Measurements from ENCODE around the gene CDK5R2.

Gene CDK5R2

DNA sequence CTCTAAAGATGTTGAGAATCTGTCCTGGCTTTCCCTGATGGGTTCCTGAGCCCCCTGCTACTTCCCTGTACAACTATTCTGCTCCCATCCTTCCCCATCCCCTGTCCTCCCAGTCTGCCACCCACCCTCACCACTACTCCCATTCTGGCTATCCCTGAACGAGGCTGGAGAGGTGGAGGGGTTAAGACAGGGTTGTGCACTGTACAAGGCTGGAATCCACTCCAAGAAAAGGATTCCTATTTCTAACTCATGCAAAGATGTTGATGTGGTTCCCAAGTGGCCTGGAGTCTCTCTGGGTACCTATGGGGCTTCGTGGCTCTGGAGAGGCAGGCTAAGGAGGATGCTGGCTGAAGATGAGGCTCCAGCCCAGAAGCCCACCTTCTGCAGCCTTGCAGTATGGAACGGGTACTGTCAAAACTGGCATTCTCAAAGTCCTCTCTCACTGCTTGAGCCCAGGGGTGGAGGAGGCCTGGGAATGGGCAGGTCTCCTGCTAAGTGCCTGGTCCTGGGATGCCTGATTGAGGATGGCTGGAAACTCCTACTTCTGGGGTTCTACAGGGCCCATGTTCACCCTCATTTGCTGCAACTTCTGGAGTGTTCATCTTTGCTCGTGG is 26.8 kb downstream of the CDK5R2 start:
- no peak for DNase-seq
- H3K27me3 ChIP-seq (replicated peaks in 2 of 5; ENCODE audit: control insufficient read depth in 4 of 5, insufficient read depth in 5 of 5, low read length in 4 of 5): peaks cover 0 to 100% (median 59%) of the 10 kb centered on the region in 5 experiments
- no peaks in the 10 kb centered on the region for H3K9me3 ChIP-seq (ENCODE audit: control extremely low read depth in 1 of 5, control insufficient read depth in 4 of 5, insufficient read depth in 2 of 5, low read depth in 1 of 5, low read length in 4 of 5)
- H3K4me1 ChIP-seq (ENCODE audit: control extremely low read depth in 1 of 4, control insufficient read depth in 4 of 4, insufficient read depth in 4 of 4, low read length in 3 of 4): peaks cover 0 to 38% (median 20%) of the 10 kb centered on the region in 4 experiments
- no peak overlapping the region for H3K27ac ChIP-seq (ENCODE audit: insufficient read depth in 1 of 2, low read depth in 1 of 2, low read length in 2 of 2, poor library complexity in 1 of 2, severe bottlenecking in 2 of 2)
- no peak overlapping the region for H3K4me3 ChIP-seq (ENCODE audit: control insufficient read depth in 1 of 7, extremely low read depth in 1 of 7, insufficient read depth in 4 of 7, low read depth in 2 of 7, low read length in 6 of 7)
- 88% methylated on average over 2 of the region's 4 CpGs for WGBS (ENCODE audit: insufficient coverage)
- H3K36me3 ChIP-seq (ENCODE audit: control insufficient read depth in 4 of 4, insufficient read depth in 4 of 4, low read length in 3 of 4): no peaks in the 10 kb centered on the region
- ChIA-PET POLR2A (no interaction called here), CTCF (no interaction called here)

DNA sequence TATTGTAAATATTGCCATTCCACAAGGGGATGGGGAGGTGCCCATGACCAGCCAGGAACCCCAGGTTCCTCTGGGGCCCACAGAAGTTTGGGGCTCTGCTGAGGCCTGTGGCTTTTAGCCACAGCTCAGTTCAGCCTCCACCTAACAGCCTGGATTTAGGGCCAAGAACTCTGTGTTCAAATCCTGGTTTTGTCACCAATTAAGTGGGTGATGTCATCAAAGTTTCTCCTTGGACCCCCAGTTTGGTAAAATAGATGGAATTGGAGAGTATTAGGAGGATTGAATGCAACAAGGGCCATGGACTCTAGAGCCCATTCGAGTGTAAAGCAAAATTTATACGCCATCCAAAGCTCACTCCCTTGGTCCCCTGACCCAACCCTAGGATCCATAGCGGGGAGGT is 28.7 kb downstream of the CDK5R2 start:
- Histone ChIP-seq H3K27me3 (replicated peaks in 2 of 5; ENCODE audit: control insufficient read depth in 4 of 5, insufficient read depth in 5 of 5, low read length in 4 of 5) (peaks cover 0 to 100% (median 63%) of the 10 kb centered on the region in 5 experiments), H3K27ac (ENCODE audit: insufficient read depth in 1 of 2, low read depth in 1 of 2, low read length in 2 of 2, poor library complexity in 1 of 2, severe bottlenecking in 2 of 2) (no peak overlapping the region), H3K4me1 (ENCODE audit: control extremely low read depth in 1 of 4, control insufficient read depth in 4 of 4, insufficient read depth in 4 of 4, low read length in 3 of 4) (peaks cover 0 to 28% (median 14%) of the 10 kb centered on the region in 4 experiments), H3K4me3 (ENCODE audit: control insufficient read depth in 1 of 7, extremely low read depth in 1 of 7, insufficient read depth in 4 of 7, low read depth in 2 of 7, low read length in 6 of 7) (no peak overlapping the region), H3K36me3 (ENCODE audit: control insufficient read depth in 4 of 4, insufficient read depth in 4 of 4, low read length in 3 of 4) (no peaks in the 10 kb centered on the region), H3K9me3 (ENCODE audit: control extremely low read depth in 1 of 5, control insufficient read depth in 4 of 5, insufficient read depth in 2 of 5, low read depth in 1 of 5, low read length in 4 of 5) (no peaks in the 10 kb centered on the region)
- WGBS (ENCODE audit: insufficient coverage): 92% methylated on average over 2 of the region's 3 CpGs
- DNase-seq: no peak
- ChIA-PET CTCF (interaction anchor here (1.0 to 3.4 kb wide), 4 partner anchors 8 to 143 kb away, joined by 3 to 17 read pairs (median 9); no protein-coding TSS in a partner anchor), POLR2A (no interaction called here)

DNA sequence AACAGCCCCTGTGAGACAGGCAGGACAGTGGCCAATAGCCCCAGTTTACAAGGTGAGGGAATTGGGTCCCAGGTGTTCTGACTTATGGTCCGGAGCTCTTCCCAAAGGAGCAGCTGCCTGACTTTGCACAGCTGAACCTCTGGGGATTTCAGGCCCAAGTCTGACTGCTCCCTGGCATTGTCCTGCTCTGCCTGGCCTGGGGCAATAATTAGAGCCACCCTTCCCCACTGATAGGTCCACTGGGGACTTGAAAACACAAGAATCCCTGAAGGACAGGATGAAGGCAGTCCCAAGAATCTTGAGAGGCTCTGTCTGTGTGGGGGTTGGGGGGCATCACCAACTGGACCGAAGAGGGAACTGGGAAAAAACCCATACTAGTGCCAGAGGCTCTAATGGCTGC is 29.2 kb downstream of the CDK5R2 start:
- Histone ChIP-seq H3K4me1 (ENCODE audit: control extremely low read depth in 1 of 4, control insufficient read depth in 4 of 4, insufficient read depth in 4 of 4, low read length in 3 of 4) (peaks cover 0 to 31% (median 18%) of the 10 kb centered on the region in 4 experiments), H3K27ac (ENCODE audit: insufficient read depth in 1 of 2, low read depth in 1 of 2, low read length in 2 of 2, poor library complexity in 1 of 2, severe bottlenecking in 2 of 2) (no peak overlapping the region), H3K27me3 (replicated peaks in 2 of 5; ENCODE audit: control insufficient read depth in 4 of 5, insufficient read depth in 5 of 5, low read length in 4 of 5) (peaks cover 0 to 100% (median 59%) of the 10 kb centered on the region in 5 experiments), H3K4me3 (ENCODE audit: control insufficient read depth in 1 of 7, extremely low read depth in 1 of 7, insufficient read depth in 4 of 7, low read depth in 2 of 7, low read length in 6 of 7) (no peak overlapping the region), H3K36me3 (ENCODE audit: control insufficient read depth in 4 of 4, insufficient read depth in 4 of 4, low read length in 3 of 4) (no peaks in the 10 kb centered on the region), H3K9me3 (ENCODE audit: control extremely low read depth in 1 of 5, control insufficient read depth in 4 of 5, insufficient read depth in 2 of 5, low read depth in 1 of 5, low read length in 4 of 5) (no peaks in the 10 kb centered on the region)
- WGBS (ENCODE audit: insufficient coverage): 31% methylated on average over 2 of the region's 2 CpGs
- DNase-seq: no peak
- CTCF ChIA-PET: interaction anchor here (0.7 to 3.4 kb wide), 6 partner anchors 8 to 143 kb away, joined by 3 to 17 read pairs (median 5); no protein-coding TSS in a partner anchor
- POLR2A ChIA-PET: no interaction called here

DNA sequence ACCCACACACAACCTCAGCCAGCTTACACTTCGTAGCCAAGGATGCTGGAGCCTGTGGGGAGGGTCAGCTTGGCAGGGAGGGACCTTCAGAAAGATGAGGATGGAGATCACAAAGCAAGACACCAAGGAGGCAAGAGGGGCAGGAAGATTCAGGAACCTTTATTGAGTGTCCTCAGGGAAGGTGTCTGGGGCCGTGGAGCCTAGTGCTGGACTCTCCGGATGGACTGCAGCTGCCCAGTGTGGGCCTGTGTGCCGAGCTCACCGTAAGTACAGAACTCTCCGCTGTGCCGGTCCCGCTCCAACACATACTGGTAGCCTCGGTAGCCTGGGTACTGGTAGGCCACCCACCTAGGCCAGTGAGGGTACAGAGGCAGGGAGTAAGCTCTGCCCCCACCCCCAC is 30.6 kb downstream of the CDK5R2 start:
- H3K27me3 ChIP-seq (replicated peaks in 2 of 5; ENCODE audit: control insufficient read depth in 4 of 5, insufficient read depth in 5 of 5, low read length in 4 of 5): peaks cover 4 to 100% (median 60%) of the 10 kb centered on the region in 5 experiments
- no peak overlapping the region for H3K4me3 ChIP-seq (ENCODE audit: control insufficient read depth in 1 of 7, extremely low read depth in 1 of 7, insufficient read depth in 4 of 7, low read depth in 2 of 7, low read length in 6 of 7)
- ChIA-PET POLR2A (no interaction called here), CTCF (interaction anchor here (0.7 to 3.4 kb wide), 7 partner anchors 10 to 131 kb away, joined by 3 to 17 read pairs (median 3); no protein-coding TSS in a partner anchor)
- WGBS (ENCODE audit: insufficient coverage): 21% methylated on average over 5 of the region's 9 CpGs
- H3K27ac ChIP-seq (ENCODE audit: insufficient read depth in 1 of 2, low read depth in 1 of 2, low read length in 2 of 2, poor library complexity in 1 of 2, severe bottlenecking in 2 of 2): no peak overlapping the region
- no peak for DNase-seq
- no peaks in the 10 kb centered on the region for H3K9me3 ChIP-seq (ENCODE audit: control extremely low read depth in 1 of 5, control insufficient read depth in 4 of 5, insufficient read depth in 2 of 5, low read depth in 1 of 5, low read length in 4 of 5)
- peaks cover 0 to 23% (median 15%) of the 10 kb centered on the region in 4 experiments for H3K4me1 ChIP-seq (ENCODE audit: control extremely low read depth in 1 of 4, control insufficient read depth in 4 of 4, insufficient read depth in 4 of 4, low read length in 3 of 4)
- H3K36me3 ChIP-seq (ENCODE audit: control insufficient read depth in 4 of 4, insufficient read depth in 4 of 4, low read length in 3 of 4): no peaks in the 10 kb centered on the region

DNA sequence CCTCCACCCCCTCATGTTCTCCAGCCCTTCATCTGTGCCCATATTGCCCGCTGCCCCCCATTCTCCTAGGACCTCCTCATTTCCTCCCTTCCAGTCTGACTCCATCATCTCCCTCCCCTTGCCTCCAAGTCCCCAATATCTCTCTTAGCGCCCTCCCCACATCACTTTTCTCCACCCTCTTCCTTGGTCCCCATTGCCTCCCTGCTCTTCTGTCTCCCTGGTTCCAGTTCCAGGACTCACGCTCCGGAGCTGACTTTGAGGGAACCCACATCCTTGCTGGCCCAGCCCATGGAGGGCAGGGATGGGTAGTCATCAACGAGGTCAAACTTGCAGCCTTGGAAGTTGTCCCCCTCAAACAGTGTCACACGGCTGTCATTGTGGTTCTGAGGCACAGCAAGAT is 31.1 kb downstream of the CDK5R2 start:
- WGBS (ENCODE audit: insufficient coverage): 4% methylated on average over 5 of the region's 6 CpGs
- CTCF ChIA-PET: interaction anchor here (0.9 to 3.4 kb wide), 5 partner anchors 10 to 131 kb away, joined by 3 to 17 read pairs (median 3); no protein-coding TSS in a partner anchor
- POLR2A ChIA-PET: no interaction called here

DNA sequence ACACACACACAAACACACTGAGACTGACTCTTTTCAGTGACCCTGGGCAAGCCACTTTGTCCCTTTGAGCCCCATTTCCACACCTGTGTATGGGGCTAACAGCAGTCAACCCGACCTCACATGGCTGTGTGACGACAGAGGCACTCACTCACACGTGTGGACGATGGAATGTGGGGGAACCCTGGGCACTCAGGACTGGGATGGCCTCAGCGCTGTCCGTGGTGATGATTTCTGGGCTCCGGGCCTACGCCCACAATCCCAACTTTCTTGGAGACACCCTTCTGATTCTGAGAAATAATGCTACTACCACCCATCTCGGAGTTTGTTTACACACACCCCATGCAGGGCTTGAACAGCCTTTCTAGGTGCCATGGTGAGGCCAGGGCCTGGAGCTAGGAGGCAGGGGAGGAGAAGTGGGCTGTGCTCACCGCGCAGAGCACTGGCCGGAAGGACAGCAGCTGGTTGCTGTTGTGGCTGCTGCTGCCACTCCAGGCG is 32.3 kb downstream of the CDK5R2 start:
- Histone ChIP-seq H3K27ac (ENCODE audit: insufficient read depth in 1 of 2, low read depth in 1 of 2, low read length in 2 of 2, poor library complexity in 1 of 2, severe bottlenecking in 2 of 2) (no peak overlapping the region), H3K4me1 (ENCODE audit: control extremely low read depth in 1 of 4, control insufficient read depth in 4 of 4, insufficient read depth in 4 of 4, low read length in 3 of 4) (peaks cover 0 to 23% (median 15%) of the 10 kb centered on the region in 4 experiments), H3K36me3 (ENCODE audit: control insufficient read depth in 4 of 4, insufficient read depth in 4 of 4, low read length in 3 of 4) (no peaks in the 10 kb centered on the region), H3K9me3 (ENCODE audit: control extremely low read depth in 1 of 5, control insufficient read depth in 4 of 5, insufficient read depth in 2 of 5, low read depth in 1 of 5, low read length in 4 of 5) (no peaks in the 10 kb centered on the region), H3K27me3 (replicated peaks in 2 of 5; ENCODE audit: control insufficient read depth in 4 of 5, insufficient read depth in 5 of 5, low read length in 4 of 5) (peaks cover 9 to 99% (median 64%) of the 10 kb centered on the region in 5 experiments), H3K4me3 (ENCODE audit: control insufficient read depth in 1 of 7, extremely low read depth in 1 of 7, insufficient read depth in 4 of 7, low read depth in 2 of 7, low read length in 6 of 7) (no peak overlapping the region)
- no peak for DNase-seq
- POLR2A ChIA-PET: no interaction called here
- CTCF ChIA-PET: interaction anchor here (1.0 kb wide), 1 partner anchor 12 kb away, joined by 5 read pairs; no protein-coding TSS in a partner anchor
- 5% methylated on average over 9 of the region's 13 CpGs for WGBS (ENCODE audit: insufficient coverage)

More for the DNA sequence above, 31.1 kb downstream of the CDK5R2 start:
- Histone ChIP-seq H3K9me3 (ENCODE audit: control extremely low read depth in 1 of 5, control insufficient read depth in 4 of 5, insufficient read depth in 2 of 5, low read depth in 1 of 5, low read length in 4 of 5) (no peaks in the 10 kb centered on the region), H3K4me1 (ENCODE audit: control extremely low read depth in 1 of 4, control insufficient read depth in 4 of 4, insufficient read depth in 4 of 4, low read length in 3 of 4) (peaks cover 0 to 18% (median 13%) of the 10 kb centered on the region in 4 experiments), H3K27ac (ENCODE audit: insufficient read depth in 1 of 2, low read depth in 1 of 2, low read length in 2 of 2, poor library complexity in 1 of 2, severe bottlenecking in 2 of 2) (no peak overlapping the region), H3K36me3 (ENCODE audit: control insufficient read depth in 4 of 4, insufficient read depth in 4 of 4, low read length in 3 of 4) (no peaks in the 10 kb centered on the region), H3K4me3 (ENCODE audit: control insufficient read depth in 1 of 7, extremely low read depth in 1 of 7, insufficient read depth in 4 of 7, low read depth in 2 of 7, low read length in 6 of 7) (no peak overlapping the region), H3K27me3 (replicated peaks in 2 of 5; ENCODE audit: control insufficient read depth in 4 of 5, insufficient read depth in 5 of 5, low read length in 4 of 5) (peaks cover 9 to 100% (median 64%) of the 10 kb centered on the region in 5 experiments)
- DNase-seq: no peak

DNA sequence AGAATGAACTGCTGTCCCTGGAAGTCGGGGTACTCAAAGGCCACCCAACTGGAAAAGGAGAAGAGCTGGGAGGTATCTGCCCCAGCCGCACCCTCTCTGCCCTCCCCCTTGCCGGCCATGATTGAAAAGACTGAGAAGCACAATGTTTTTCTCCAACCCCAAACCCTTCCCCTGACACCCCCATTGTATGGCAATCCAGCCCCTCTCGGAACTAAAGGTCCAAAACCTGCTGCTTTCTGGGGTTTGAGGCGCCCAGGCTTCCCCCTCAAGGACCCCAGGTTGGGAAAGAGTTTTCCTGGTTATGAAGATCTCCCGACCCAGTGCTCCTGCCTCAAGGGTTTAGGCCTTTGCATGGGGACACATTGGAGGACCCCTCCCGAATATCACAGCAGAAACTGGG is 32.7 kb downstream of the CDK5R2 start:
- H3K9me3 ChIP-seq (ENCODE audit: control extremely low read depth in 1 of 5, control insufficient read depth in 4 of 5, insufficient read depth in 2 of 5, low read depth in 1 of 5, low read length in 4 of 5): no peaks in the 10 kb centered on the region
- H3K27me3 ChIP-seq (replicated peaks in 2 of 5; ENCODE audit: control insufficient read depth in 4 of 5, insufficient read depth in 5 of 5, low read length in 4 of 5): peaks cover 9 to 99% (median 61%) of the 10 kb centered on the region in 5 experiments
- peaks cover 0 to 23% (median 15%) of the 10 kb centered on the region in 4 experiments for H3K4me1 ChIP-seq (ENCODE audit: control extremely low read depth in 1 of 4, control insufficient read depth in 4 of 4, insufficient read depth in 4 of 4, low read length in 3 of 4)
- H3K36me3 ChIP-seq (ENCODE audit: control insufficient read depth in 4 of 4, insufficient read depth in 4 of 4, low read length in 3 of 4): no peaks in the 10 kb centered on the region
- ChIA-PET POLR2A (no interaction called here), CTCF (interaction anchor here (0.9 to 1.0 kb wide), 2 partner anchors 10 to 12 kb away, joined by 3 to 5 read pairs; no protein-coding TSS in a partner anchor)
- no peak for DNase-seq
- no peak overlapping the region for H3K27ac ChIP-seq (ENCODE audit: insufficient read depth in 1 of 2, low read depth in 1 of 2, low read length in 2 of 2, poor library complexity in 1 of 2, severe bottlenecking in 2 of 2)
- 7% methylated on average over 5 of the region's 7 CpGs for WGBS (ENCODE audit: insufficient coverage)
- no peak overlapping the region for H3K4me3 ChIP-seq (ENCODE audit: control insufficient read depth in 1 of 7, extremely low read depth in 1 of 7, insufficient read depth in 4 of 7, low read depth in 2 of 7, low read length in 6 of 7)
